Stomach (tissue), 9 donors: ENCODE data around the gene MTRF1. TPM values are rescaled to one million over a fixed set of nuclear protein-coding genes. Genes with fewer than 3 reads are reported as not detected.

ENCODE experiments used
- DNase-seq, 2 donors: peaks; one replicate each; pipeline versions ENCODE4 v3.0.0 to v3.0.0-alpha.2; 2013 to 2019
- H3K27ac ChIP-seq, 5 donors: fragments of 200-600 bp in 4 of 5; sonication (generic) in 4 of 5; one replicate each; pipeline ENCODE4 v1.5.1; 2013 to 2019; ENCODE audit warnings: mild to moderate bottlenecking in 1 of 5, moderate library complexity in 1 of 5
- H3K27me3 ChIP-seq, 3 donors: fragments of 200-600 bp; sonication (generic); one replicate each; pipeline ENCODE4 v1.5.1; 2017 to 2019; ENCODE audit warnings: mixed run types in 1 of 3
- H3K36me3 ChIP-seq, 4 donors: fragments of 200-600 bp; sonication (generic); 1 replicate in 3 of 4; 2 replicates in 1 of 4; pipeline ENCODE4 v1.5.1; 2016 to 2019
- H3K4me1 ChIP-seq, 4 donors: fragments of 200-600 bp; sonication (generic); one replicate each; pipeline ENCODE4 v1.5.1; 2016 to 2019
- H3K4me3 ChIP-seq, 4 donors: fragments of 200-600 bp; sonication (generic) in 3 of 4; one replicate each; pipeline ENCODE4 v1.5.1; 2016 to 2019; ENCODE audit warnings: mild to moderate bottlenecking in 1 of 4
- H3K9me3 ChIP-seq, 4 donors: fragments of 200-600 bp; sonication (generic); one replicate each; pipeline ENCODE4 v1.5.1; 2016 to 2019
- EP300 ChIP-seq: sonication (generic); formaldehyde crosslinking; IDR thresholded peaks from one replicate; pipeline ENCODE4 v1.6.1; 2017; ENCODE audit warnings: antibody characterized with exemption
- POLR2A ChIP-seq, 4 donors: fragments of 450-650 bp; IDR thresholded peaks; one replicate each; pipeline ENCODE4 v1.6.1; 2016; ENCODE audit warnings: antibody characterized with exemption in 4 of 4, control low read depth in 2 of 4, mild to moderate bottlenecking in 1 of 4, moderate library complexity in 1 of 4
- POLR2AphosphoS5 ChIP-seq, 3 donors: sonication (generic); formaldehyde crosslinking; IDR thresholded peaks; one replicate each; pipeline ENCODE4 v1.6.1; 2016; ENCODE audit warnings: antibody characterized with exemption in 3 of 3
- WGBS, 5 donors: extraction: QIAGEN DNeasy Blood & Tissue Kit in 3 of 5; methylation state at CpG; one replicate each; pipeline versions ENCODE4 v1.1.5 to v1.1.7; 2013 to 2018; 5-methylcytosine and 5-hydroxymethylcytosine counted together
- intact Hi-C: fragments of 100-400 bp; cut with DNase I; formaldehyde crosslinking; loops from one replicate; pipeline ENCODE4 v1.15.1; 2023; ENCODE audit warnings: low total_unique reads
- polyA plus RNA-seq, 3 donors: library from polyadenylated mRNA; stranded (reverse); fragments of 200-250 nt; gene quantifications; one replicate each; pipeline ENCODE4 v1.2.3, GENCODE V29; 2013
- total RNA-seq, 5 donors: library from RNA; depleted of rRNA; stranded (reverse); fragments of >200 nt; gene quantifications; one replicate each; pipeline versions ENCODE4 v1.1.0 to v1.2.3, GENCODE V29; 2014 to 2016
- TF ChIP-seq, protein P1 (sequence below), 7 experiments: fragments of 450-650 bp in 4 of 7; fragments of 200-600 bp in 3 of 7; sonication (generic) in 3 of 7; IDR thresholded peaks; one replicate each; pipeline ENCODE4 v1.5.1; 2016 to 2019; ENCODE audit warnings: antibody characterized with exemption in 7 of 7, control low read depth in 2 of 7, mild to moderate bottlenecking in 1 of 7
- donor health status: healthy with polysubstance abuse.
- donor health status: Bipolar disorder and iron deficiency.
- donor health status: healthy.

Gene MTRF1
- total and polyA plus RNA-seq, 8 donors, result 6.4 to 29.9 (median 10.1) TPM

DNA sequence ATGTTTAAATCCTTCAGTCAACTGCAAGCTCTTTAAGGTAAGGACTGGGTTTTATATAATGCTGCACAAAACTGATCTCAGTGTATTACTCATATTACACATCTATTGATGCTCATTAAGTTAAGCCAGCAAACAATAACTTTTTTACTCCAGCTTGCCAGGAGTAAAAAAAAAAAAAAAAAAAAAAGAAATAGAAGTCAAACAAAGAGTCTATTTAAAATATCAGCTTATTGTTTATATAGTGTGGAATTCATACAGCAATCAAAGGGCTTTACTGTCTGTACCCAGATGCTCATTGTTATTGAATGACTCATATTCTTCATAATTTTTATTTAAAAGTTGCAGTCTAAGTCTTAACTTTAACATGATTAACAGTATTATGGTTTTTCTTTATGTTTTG is 47.2 kb downstream of the MTRF1 start:
- Histone ChIP-seq H3K27me3 (no peaks in the 10 kb centered on the region), H3K36me3 (peaks cover 0 to 16% (median 7%) of the 10 kb centered on the region in 4 donors), H3K27ac (no peak overlapping the region), H3K4me3 (no peak overlapping the region), H3K4me1 (peaks cover 0 to 7% (median 2%) of the 10 kb centered on the region in 4 donors), H3K9me3 (peaks cover 0 to 5% (median 0%) of the 10 kb centered on the region in 4 donors)
- no peak for TF ChIP-seq POLR2A (IDR thresholded peaks at IDR 0.05)
- no peak for TF ChIP-seq POLR2AphosphoS5 (IDR thresholded peaks at IDR 0.05)
- TF ChIP-seq EP300, result no peak
- TF ChIP-seq, protein P1, sequence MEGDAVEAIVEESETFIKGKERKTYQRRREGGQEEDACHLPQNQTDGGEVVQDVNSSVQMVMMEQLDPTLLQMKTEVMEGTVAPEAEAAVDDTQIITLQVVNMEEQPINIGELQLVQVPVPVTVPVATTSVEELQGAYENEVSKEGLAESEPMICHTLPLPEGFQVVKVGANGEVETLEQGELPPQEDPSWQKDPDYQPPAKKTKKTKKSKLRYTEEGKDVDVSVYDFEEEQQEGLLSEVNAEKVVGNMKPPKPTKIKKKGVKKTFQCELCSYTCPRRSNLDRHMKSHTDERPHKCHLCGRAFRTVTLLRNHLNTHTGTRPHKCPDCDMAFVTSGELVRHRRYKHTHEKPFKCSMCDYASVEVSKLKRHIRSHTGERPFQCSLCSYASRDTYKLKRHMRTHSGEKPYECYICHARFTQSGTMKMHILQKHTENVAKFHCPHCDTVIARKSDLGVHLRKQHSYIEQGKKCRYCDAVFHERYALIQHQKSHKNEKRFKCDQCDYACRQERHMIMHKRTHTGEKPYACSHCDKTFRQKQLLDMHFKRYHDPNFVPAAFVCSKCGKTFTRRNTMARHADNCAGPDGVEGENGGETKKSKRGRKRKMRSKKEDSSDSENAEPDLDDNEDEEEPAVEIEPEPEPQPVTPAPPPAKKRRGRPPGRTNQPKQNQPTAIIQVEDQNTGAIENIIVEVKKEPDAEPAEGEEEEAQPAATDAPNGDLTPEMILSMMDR (IDR thresholded peaks at IDR 0.05), result no peak
- no peak for DNase-seq
- intact Hi-C loops, result no loop called here

DNA sequence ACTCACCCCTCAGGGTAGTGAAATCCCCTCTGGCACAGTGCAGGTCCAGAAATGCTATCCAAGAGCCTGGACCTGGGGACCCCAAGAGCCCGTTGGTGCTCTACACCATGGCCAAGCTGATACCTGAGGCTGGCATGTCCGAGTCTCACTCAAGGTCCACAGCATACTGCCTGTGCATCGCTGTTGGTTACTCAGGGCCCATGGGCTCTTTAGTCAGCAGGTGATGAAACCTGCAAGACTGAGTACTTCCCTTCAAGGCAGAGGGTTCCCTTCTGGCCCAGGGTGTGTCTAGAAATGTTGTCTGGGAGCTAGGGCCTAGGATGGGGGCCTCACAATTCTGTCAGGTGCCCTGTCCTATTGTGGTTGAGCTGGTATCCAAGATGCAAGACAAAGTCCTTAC is 49.5 kb downstream of the MTRF1 start:
- WGBS, 5 donors, result 67 to 100% (median 95%) methylated on average over 1 to 3 of the region's 3 CpGs
- TF ChIP-seq, protein P1 (IDR thresholded peaks at IDR 0.05), result no peak
- TF ChIP-seq POLR2AphosphoS5 (IDR thresholded peaks at IDR 0.05), result no peak
- TF ChIP-seq EP300, result no peak
- intact Hi-C loops, result no loop called here

DNA sequence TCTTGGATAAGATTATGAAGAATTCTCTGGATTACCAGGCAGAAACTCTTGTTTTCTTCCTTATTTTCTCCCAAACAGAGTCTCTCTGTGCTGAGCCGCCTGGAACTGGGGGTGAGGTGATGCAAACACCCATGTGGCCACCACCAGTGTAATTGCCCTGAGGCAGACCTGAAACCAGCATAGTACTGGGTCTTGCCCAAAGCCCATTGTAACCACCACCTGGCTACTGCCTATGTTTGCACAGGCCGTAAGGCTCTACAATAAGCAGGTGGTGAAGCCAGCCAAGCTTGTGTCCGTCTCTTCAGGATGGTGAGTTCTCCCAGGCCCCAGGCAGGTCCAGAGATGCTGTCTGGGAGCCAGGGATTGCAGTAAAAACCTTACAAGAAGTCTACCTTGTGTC is 50.1 kb downstream of the MTRF1 start:
- H3K27ac ChIP-seq, result no peak overlapping the region
- H3K27me3 ChIP-seq, result no peaks in the 10 kb centered on the region
- intact Hi-C loops, result no loop called here
- peaks cover 0 to 17% (median 2%) of the 10 kb centered on the region in 4 donors for H3K9me3 ChIP-seq
- no peak for DNase-seq
- no peak overlapping the region for H3K4me3 ChIP-seq
- no peak for TF ChIP-seq EP300
- TF ChIP-seq POLR2AphosphoS5 (IDR thresholded peaks at IDR 0.05), result no peak
- TF ChIP-seq, protein P1 (IDR thresholded peaks at IDR 0.05), result no peak
- no peak for TF ChIP-seq POLR2A (IDR thresholded peaks at IDR 0.05)
- WGBS, 5 donors, result 76 to 100% (median 84%) methylated on average over 2 to 3 of the region's 3 CpGs
- H3K4me1 ChIP-seq, result peaks cover 0 to 7% (median 2%) of the 10 kb centered on the region in 4 donors
- no peaks in the 10 kb centered on the region for H3K36me3 ChIP-seq

More for the DNA sequence above, 49.5 kb downstream of the MTRF1 start:
- Histone ChIP-seq H3K9me3 (peaks cover 0 to 17% (median 0%) of the 10 kb centered on the region in 4 donors), H3K36me3 (no peaks in the 10 kb centered on the region), H3K4me3 (no peak overlapping the region), H3K4me1 (peaks cover 0 to 7% (median 2%) of the 10 kb centered on the region in 4 donors), H3K27me3 (no peaks in the 10 kb centered on the region), H3K27ac (no peak overlapping the region)
- DNase-seq, result no peak

DNA sequence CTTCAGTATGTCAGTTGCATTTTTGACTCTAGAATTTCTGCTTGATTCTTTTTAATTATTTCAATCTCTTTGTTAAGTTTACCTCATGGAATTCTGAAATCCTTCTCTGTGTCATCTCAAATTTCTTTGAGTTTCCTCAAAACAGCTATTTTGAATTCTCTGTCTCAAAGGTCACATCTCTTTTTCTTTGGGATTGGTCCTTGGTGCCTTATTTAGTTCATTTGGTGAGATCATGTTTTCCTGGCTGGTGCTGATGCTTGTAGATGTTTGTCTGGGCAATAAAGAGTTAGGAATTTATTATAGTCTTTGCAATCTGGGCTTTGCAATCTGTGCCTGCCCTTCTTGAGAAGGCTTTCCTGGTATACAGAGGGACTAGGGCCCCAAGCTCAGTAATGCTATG is 50.5 kb downstream of the MTRF1 start:
- Histone ChIP-seq H3K27ac (no peak overlapping the region), H3K36me3 (no peaks in the 10 kb centered on the region), H3K27me3 (no peaks in the 10 kb centered on the region), H3K9me3 (peaks cover 0 to 19% (median 3%) of the 10 kb centered on the region in 4 donors), H3K4me3 (no peak overlapping the region), H3K4me1 (peaks cover 0 to 7% (median 2%) of the 10 kb centered on the region in 4 donors)
- intact Hi-C loops, result no loop called here
- DNase-seq, result no peak
- TF ChIP-seq POLR2AphosphoS5 (IDR thresholded peaks at IDR 0.05) (no peak), POLR2A (IDR thresholded peaks at IDR 0.05) (no peak), EP300 (no peak)
- TF ChIP-seq, protein P1 (IDR thresholded peaks at IDR 0.05), result no peak
